ENCODE results near the gene MAPT. TPM values are rescaled to one million over a fixed set of nuclear protein-coding genes. Genes with fewer than 3 reads are reported as not detected.
"Not testable (repeated sequence)": the region's sequence is repeated elsewhere in the genome, so short reads cannot be mapped to it uniquely, and the experiment has no call there.

The MAPT gene
- total and polyA plus RNA-seq, 3 donors from 2014 or later, result 5.0 to 100 (median 6.1) TPM

- Histone ChIP-seq H3K36me3 (ENCODE audit: low read depth, missing control alignments) (no peaks in the 10 kb centered on the region), H3K27me3 (no peaks in the 10 kb centered on the region), H3K9me3 (no peaks in the 10 kb centered on the region), H3K4me3 (no peak overlapping the region), H3K27ac (no peak overlapping the region), H3K4me1 (peaks cover 4% of the 10 kb centered on the region)
- no peak for DNase-seq
- no peak for TF ChIP-seq POLR2A (IDR thresholded peaks at IDR 0.05)
- no peak for TF ChIP-seq CTCF (IDR thresholded peaks at IDR 0.05)
- intact Hi-C loops (cut with DNase I; ENCODE audit: low total_unique reads), result loop anchor here (10.0 kb wide), 1 partner anchor 272 kb away; no protein-coding TSS in a partner anchor
- WGBS, 2 donors, result 73 to 82% methylated on average over 7 of the region's 7 CpGs
Measured at GRCh38 chr17:46002973-46003316, 108.6 kb downstream of the MAPT start.

- WGBS, 2 donors, result 36 to 53% methylated on average over 4 to 6 of the region's 6 CpGs
- intact Hi-C loops (cut with DNase I; ENCODE audit: low total_unique reads), result loop anchor here (10.0 kb wide), 1 partner anchor 271 kb away; no protein-coding TSS in a partner anchor
Measured at GRCh38 chr17:46003907-46004748, 109.8 kb downstream of the MAPT start.

GRCh38 chr17:46006082-46006481 is 111.7 kb downstream of the MAPT start:
- not testable (repeated sequence) for H3K27ac ChIP-seq; DNase-seq; H3K27me3 ChIP-seq; H3K4me1 ChIP-seq; H3K36me3 ChIP-seq (ENCODE audit: low read depth, missing control alignments); H3K4me3 ChIP-seq; H3K9me3 ChIP-seq
- intact Hi-C loops (cut with DNase I; ENCODE audit: low total_unique reads), result loop anchor here (10.0 kb wide), 1 partner anchor 269 kb away; no protein-coding TSS in a partner anchor
- WGBS, 2 donors, result 88 to 100% methylated on average over 1 of the region's 1 CpG

More at GRCh38 chr17:46003907-46004748, 109.8 kb downstream of the MAPT start:
- no peaks in the 10 kb centered on the region for H3K9me3 ChIP-seq
- DNase-seq, result peak; percentile 64
- TF ChIP-seq POLR2A (IDR thresholded peaks at IDR 0.05) (no peak), CTCF (IDR thresholded peaks at IDR 0.05) (no peak)
- H3K4me1 ChIP-seq, result peaks cover 4% of the 10 kb centered on the region
- no peaks in the 10 kb centered on the region for H3K36me3 ChIP-seq (ENCODE audit: low read depth, missing control alignments)
- no peaks in the 10 kb centered on the region for H3K27me3 ChIP-seq
- H3K27ac ChIP-seq, result no peak overlapping the region
- H3K4me3 ChIP-seq, result no peak overlapping the region

- Histone ChIP-seq H3K4me3 (no peak overlapping the region), H3K9me3 (no peaks in the 10 kb centered on the region), H3K4me1 (peaks cover 4% of the 10 kb centered on the region), H3K27ac (no peak overlapping the region), H3K36me3 (ENCODE audit: low read depth, missing control alignments) (no peaks in the 10 kb centered on the region), H3K27me3 (no peaks in the 10 kb centered on the region)
- TF ChIP-seq POLR2A (IDR thresholded peaks at IDR 0.05) (no peak), CTCF (IDR thresholded peaks at IDR 0.05) (no peak)
- 81 to 82% methylated on average over 2 of the region's 2 CpGs for WGBS, 2 donors
- intact Hi-C loops (cut with DNase I; ENCODE audit: low total_unique reads), result loop anchor here (10.0 kb wide), 1 partner anchor 267 kb away; no protein-coding TSS in a partner anchor
- no peak for DNase-seq
Measured at GRCh38 chr17:46007461-46007965, 113.2 kb downstream of the MAPT start.

GRCh38 chr17:46008591-46008990 is 114.2 kb downstream of the MAPT start:
- intact Hi-C loops (cut with DNase I; ENCODE audit: low total_unique reads), result loop anchor here (10.0 kb wide), 1 partner anchor 266 kb away; no protein-coding TSS in a partner anchor

More at GRCh38 chr17:46008591-46008990, 114.2 kb downstream of the MAPT start:
- DNase-seq, result no peak
- no peak for TF ChIP-seq CTCF (IDR thresholded peaks at IDR 0.05)
- peaks cover 4% of the 10 kb centered on the region for H3K4me1 ChIP-seq
- H3K27ac ChIP-seq, result no peak overlapping the region
- no peaks in the 10 kb centered on the region for H3K27me3 ChIP-seq
- H3K9me3 ChIP-seq, result no peaks in the 10 kb centered on the region
- WGBS, 2 donors, result 90 to 94% methylated on average over 9 of the region's 9 CpGs
- H3K4me3 ChIP-seq, result no peak overlapping the region
- H3K36me3 ChIP-seq (ENCODE audit: low read depth, missing control alignments), result no peaks in the 10 kb centered on the region

All from testis (tissue), 3 donors.